HG02885 (cell line): ENCODE measurements around the gene PRCC.

Source experiments
- ATAC-seq: cut with Tn5 transposase; IDR thresholded peaks from one replicate; pipeline ENCODE4 v1.9.1; 2021; ENCODE audit warnings: mild to moderate bottlenecking; ENCODE audit not compliant: unreplicated experiment, poor library complexity

Gene PRCC

GRCh38 chr1:156743367-156744302 lies 23.7 kb upstream of the PRCC start:
- ATAC-seq = no peak

GRCh38 chr1:156744344-156744743 lies 23.0 kb upstream of the PRCC start:
- ATAC-seq = no peak

GRCh38 chr1:156744786-156745419 lies 22.4 kb upstream of the PRCC start:
- no peak for ATAC-seq

GRCh38 chr1:156745881-156746280 lies 21.5 kb upstream of the PRCC start:
- ATAC-seq = no peak

- ATAC-seq = no peak
Observed at GRCh38 chr1:156746406-156746727, 21.0 kb upstream of the PRCC start.

- no peak for ATAC-seq
Observed at GRCh38 chr1:156746728-156747631, 20.4 kb upstream of the PRCC start.

- no peak for ATAC-seq
Observed at GRCh38 chr1:156747742-156748669, 19.3 kb upstream of the PRCC start.

- no peak for ATAC-seq
Observed at GRCh38 chr1:156748670-156749418, 18.5 kb upstream of the PRCC start.

- ATAC-seq = no peak
Observed at GRCh38 chr1:156749419-156750118, 17.8 kb upstream of the PRCC start.

- ATAC-seq = no peak
Observed at GRCh38 chr1:156750191-156750672, 17.1 kb upstream of the PRCC start.

- peak; percentile 22 for ATAC-seq
Observed at GRCh38 chr1:156750711-156751450, 16.5 kb upstream of the PRCC start.

GRCh38 chr1:156751451-156751756 lies 15.9 kb upstream of the PRCC start, which contains the start of gene HDGF:
TSS of gene HDGF (minus strand) at chr1:156751675. CDS start at chr1:156751429, 246 bp downstream.
- ATAC-seq = no peak

- ATAC-seq = peak; percentile 70
Observed at GRCh38 chr1:156751757-156752481, 15.4 kb upstream of the PRCC start.

GRCh38 chr1:156752843-156753482 lies 14.4 kb upstream of the PRCC start:
- no peak for ATAC-seq

- ATAC-seq = no peak
Observed at GRCh38 chr1:156754219-156754618, 13.1 kb upstream of the PRCC start.

GRCh38 chr1:156755527-156755950 lies 11.8 kb upstream of the PRCC start:
- no peak for ATAC-seq
